Activated CD8-positive, alpha-beta memory T cell treated with anti-CD3 and anti-CD28 coated beads for 1 hour (primary cell): ENCODE measurements around the gene KCNJ9.
"Not testable (repeated sequence)": the region's sequence is repeated elsewhere in the genome, so short reads cannot be mapped to it uniquely, and the experiment has no call there.

Experiments
- DNase-seq, 2 donors: peaks; one replicate each; pipeline ENCODE4 v3.0.0-alpha.2; 2020; ENCODE audit warnings: low read depth in 1 of 2; ENCODE audit errors: extremely low read depth in 1 of 2

The KCNJ9 gene

GRCh38 chr1:160101717-160102522 is 20.6 kb downstream of the KCNJ9 start:
- DNase-seq, result no peak

- no peak for DNase-seq
These were observed 22.5 kb downstream of the KCNJ9 start for GRCh38 chr1:160103658-160104408.

- no peak for DNase-seq
These were observed 23.1 kb downstream of the KCNJ9 start for GRCh38 chr1:160104486-160104885.

- DNase-seq, result no peak
These were observed 23.8 kb downstream of the KCNJ9 start for GRCh38 chr1:160105155-160105554.

- DNase-seq, result no peak
These were observed 26.2 kb downstream of the KCNJ9 start for GRCh38 chr1:160107512-160107911.

GRCh38 chr1:160108888-160109662 is 27.7 kb downstream of the KCNJ9 start:
- no peak for DNase-seq

GRCh38 chr1:160109686-160110085 is 28.3 kb downstream of the KCNJ9 start:
- no peak for DNase-seq

GRCh38 chr1:160111462-160111861 is 30.1 kb downstream of the KCNJ9 start:
- not testable (repeated sequence) for DNase-seq

- DNase-seq, result no peak
These were observed 31.0 kb downstream of the KCNJ9 start for GRCh38 chr1:160112357-160112756.

- no peak for DNase-seq
These were observed 32.1 kb downstream of the KCNJ9 start for GRCh38 chr1:160113407-160113806.

GRCh38 chr1:160114085-160114484 is 32.7 kb downstream of the KCNJ9 start:
- no peak for DNase-seq

- no peak for DNase-seq
These were observed 34.4 kb downstream of the KCNJ9 start, which contains the start of gene ATP1A2 for GRCh38 chr1:160115545-160116282. Gene ATP1A2 (plus strand): TSS chr1:160115759. CDS start chr1:160115862, 103 bp downstream.

- DNase-seq, result no peak
These were observed 35.2 kb downstream of the KCNJ9 start for GRCh38 chr1:160116283-160117147.

- no peak for DNase-seq
These were observed 36.0 kb downstream of the KCNJ9 start for GRCh38 chr1:160117300-160117699.

- DNase-seq, result no peak
These were observed 36.4 kb downstream of the KCNJ9 start for GRCh38 chr1:160117709-160118183.

- no peak for DNase-seq
These were observed 37.6 kb downstream of the KCNJ9 start for GRCh38 chr1:160118928-160119327.

- DNase-seq, result no peak
These were observed 39.5 kb downstream of the KCNJ9 start for GRCh38 chr1:160120797-160121196.

- no peak for DNase-seq
These were observed 40.0 kb downstream of the KCNJ9 start for GRCh38 chr1:160121388-160121787.

- no peak for DNase-seq
These were observed 41.7 kb downstream of the KCNJ9 start for GRCh38 chr1:160122978-160123495.
